ENCODE data around the gene TIGD6. TPM values are rescaled to one million over a fixed set of nuclear protein-coding genes. Genes with fewer than 3 reads are reported as not detected.
A peak's percentile ranks its signal among the peaks of the same experiment; 100 is the strongest.

TIGD6 gene
- total RNA-seq, 1 donor from 2014 or later = 4.1 TPM

DNA sequence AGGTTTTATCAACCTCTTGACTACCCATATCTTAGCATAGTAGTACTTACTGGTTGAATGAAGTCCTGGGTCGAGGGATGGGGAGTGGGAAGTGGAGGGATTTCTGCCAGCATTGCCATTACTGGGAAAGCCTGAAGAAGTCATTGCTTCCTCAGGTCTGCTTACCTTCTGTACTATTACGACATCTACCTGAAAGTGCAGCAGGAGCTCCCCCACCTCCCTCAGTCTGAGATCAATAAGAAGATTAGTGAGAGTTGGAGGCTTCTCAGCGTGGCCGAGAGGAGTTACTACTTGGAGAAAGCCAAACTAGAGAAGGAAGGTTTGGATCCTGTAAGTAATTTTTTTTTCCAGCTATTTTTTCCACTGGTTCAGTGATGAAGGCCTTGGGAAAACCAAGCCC lies 5.9 kb upstream of the TIGD6 start:
- peaks cover 2% of the 10 kb centered on the region for H3K36me3 ChIP-seq (ENCODE audit: control insufficient read depth, insufficient read depth, low read length)
- DNase-seq (ENCODE audit: low read depth) = no peak
- TF ChIP-seq, protein P1, sequence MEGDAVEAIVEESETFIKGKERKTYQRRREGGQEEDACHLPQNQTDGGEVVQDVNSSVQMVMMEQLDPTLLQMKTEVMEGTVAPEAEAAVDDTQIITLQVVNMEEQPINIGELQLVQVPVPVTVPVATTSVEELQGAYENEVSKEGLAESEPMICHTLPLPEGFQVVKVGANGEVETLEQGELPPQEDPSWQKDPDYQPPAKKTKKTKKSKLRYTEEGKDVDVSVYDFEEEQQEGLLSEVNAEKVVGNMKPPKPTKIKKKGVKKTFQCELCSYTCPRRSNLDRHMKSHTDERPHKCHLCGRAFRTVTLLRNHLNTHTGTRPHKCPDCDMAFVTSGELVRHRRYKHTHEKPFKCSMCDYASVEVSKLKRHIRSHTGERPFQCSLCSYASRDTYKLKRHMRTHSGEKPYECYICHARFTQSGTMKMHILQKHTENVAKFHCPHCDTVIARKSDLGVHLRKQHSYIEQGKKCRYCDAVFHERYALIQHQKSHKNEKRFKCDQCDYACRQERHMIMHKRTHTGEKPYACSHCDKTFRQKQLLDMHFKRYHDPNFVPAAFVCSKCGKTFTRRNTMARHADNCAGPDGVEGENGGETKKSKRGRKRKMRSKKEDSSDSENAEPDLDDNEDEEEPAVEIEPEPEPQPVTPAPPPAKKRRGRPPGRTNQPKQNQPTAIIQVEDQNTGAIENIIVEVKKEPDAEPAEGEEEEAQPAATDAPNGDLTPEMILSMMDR (IDR thresholded peaks at IDR 0.05; ENCODE audit: insufficient read depth, low read length, poor library complexity, severe bottlenecking) = no peak
- H3K27me3 ChIP-seq (ENCODE audit: control insufficient read depth, insufficient read depth, low read length) = no peaks in the 10 kb centered on the region
- H3K4me3 ChIP-seq (ENCODE audit: low read depth, low read length) = no peak overlapping the region

DNA sequence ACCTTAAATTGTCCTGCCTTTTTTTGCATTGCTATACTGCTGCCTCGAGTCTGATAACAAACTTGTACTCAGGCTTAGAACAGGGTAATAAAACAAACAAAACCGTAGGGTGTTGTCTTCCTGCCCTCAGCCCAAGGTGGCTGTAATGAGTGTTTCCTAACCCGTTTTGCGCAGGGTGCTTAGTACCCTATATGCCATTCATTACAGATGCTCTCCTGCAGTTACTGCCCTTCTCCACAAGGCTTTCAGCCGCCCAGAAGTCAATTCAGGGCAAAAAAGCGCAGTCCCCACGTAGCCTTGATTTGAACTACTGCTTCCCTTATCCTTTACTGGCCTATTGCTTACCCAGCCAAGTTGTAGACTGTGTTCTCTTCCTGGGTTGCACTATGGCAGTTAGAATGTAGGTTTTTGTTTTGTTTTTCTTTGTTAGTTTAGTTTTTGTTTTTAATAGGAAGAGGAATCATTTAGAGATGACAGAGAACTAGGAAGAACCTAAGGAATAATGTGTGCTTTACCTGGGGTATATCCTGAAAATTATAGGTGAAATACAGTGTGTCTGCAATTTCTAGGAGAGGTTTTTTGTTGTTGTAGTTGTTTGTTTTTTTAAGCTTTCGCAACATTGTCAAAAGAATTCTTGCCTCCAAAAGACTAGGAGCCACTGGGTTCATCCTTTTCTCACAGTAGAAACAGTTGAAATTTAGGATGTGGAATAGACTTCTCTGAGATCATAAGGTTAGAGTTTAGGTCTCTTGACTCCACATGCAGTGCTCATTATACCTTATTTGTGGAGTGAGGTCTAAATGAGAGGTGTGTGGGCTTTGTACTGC lies 1.4 kb upstream of the TIGD6 start:
- TF ChIP-seq, protein P1 (IDR thresholded peaks at IDR 0.05; ENCODE audit: insufficient read depth, low read length, poor library complexity, severe bottlenecking) = peak; percentile 63
- DNase-seq (ENCODE audit: low read depth) = no peak
- no peaks in the 10 kb centered on the region for H3K36me3 ChIP-seq (ENCODE audit: control insufficient read depth, insufficient read depth, low read length)
- H3K4me3 ChIP-seq (ENCODE audit: low read depth, low read length) = peak overlapping the region; percentile 94
- no peaks in the 10 kb centered on the region for H3K27me3 ChIP-seq (ENCODE audit: control insufficient read depth, insufficient read depth, low read length)

DNA sequence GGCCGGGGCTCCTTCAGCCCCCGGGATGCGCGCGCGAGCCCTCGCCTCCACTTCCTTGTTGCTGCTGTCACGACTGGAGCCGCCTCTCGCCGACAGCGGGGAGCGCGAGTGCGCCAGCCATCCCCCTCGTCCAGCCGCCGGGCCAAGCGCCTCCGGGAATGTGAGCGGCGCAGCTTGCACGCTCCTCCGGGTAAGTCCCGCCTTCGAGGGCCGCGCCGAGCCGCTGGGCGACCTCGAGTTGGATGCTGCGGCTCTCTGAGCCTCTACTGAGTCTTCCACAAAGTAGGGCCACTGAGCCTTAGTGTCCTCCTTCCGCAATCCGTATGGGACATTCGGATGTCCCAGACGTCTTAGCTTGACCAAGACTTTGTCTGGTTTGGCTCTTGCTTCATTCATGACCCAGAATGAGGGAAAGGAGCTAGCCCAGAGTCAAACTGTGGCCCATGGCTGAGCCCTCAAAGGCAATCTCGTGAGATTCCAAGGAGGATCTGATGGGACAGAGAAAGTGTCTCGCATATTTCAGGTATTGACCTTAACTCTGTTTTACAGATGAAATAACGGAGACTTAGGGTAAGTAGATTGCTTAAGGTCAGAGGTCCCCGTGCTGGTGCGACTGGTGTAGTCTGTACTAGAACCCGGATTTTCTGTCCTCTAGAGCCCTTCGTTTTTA lies 671 bp upstream of the TIGD6 start:
- H3K36me3 ChIP-seq (ENCODE audit: control insufficient read depth, insufficient read depth, low read length) = no peaks in the 10 kb centered on the region
- DNase-seq (ENCODE audit: low read depth) = no peak
- H3K4me3 ChIP-seq (ENCODE audit: low read depth, low read length) = peak overlapping the region; percentile 94
- TF ChIP-seq, protein P1 (IDR thresholded peaks at IDR 0.05; ENCODE audit: insufficient read depth, low read length, poor library complexity, severe bottlenecking) = no peak
- no peaks in the 10 kb centered on the region for H3K27me3 ChIP-seq (ENCODE audit: control insufficient read depth, insufficient read depth, low read length)

DNA sequence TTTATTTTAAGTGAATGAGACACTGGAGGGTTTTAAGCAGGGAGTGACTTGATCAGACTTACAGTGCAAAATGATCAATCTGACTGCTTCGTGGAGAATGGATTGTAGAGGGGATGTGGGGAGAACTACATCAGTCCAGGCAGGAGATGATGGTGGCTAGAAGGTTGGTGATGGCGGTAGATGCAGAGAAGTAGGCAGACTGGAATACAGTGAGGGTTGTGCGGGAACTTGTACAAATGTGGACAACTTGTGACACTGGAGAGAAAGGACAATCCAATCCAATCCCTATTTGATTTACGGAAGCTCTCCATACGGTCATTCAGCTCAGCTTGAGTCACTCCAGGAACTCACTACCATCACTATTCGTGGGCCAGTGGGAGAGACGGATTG lies 593 bp downstream of the TIGD6 start:
- Histone ChIP-seq H3K4me3 (ENCODE audit: low read depth, low read length) (peak overlapping the region; percentile 94), H3K36me3 (ENCODE audit: control insufficient read depth, insufficient read depth, low read length) (no peaks in the 10 kb centered on the region), H3K27me3 (ENCODE audit: control insufficient read depth, insufficient read depth, low read length) (no peaks in the 10 kb centered on the region)
- TF ChIP-seq, protein P1 (IDR thresholded peaks at IDR 0.05; ENCODE audit: insufficient read depth, low read length, poor library complexity, severe bottlenecking) = no peak
- DNase-seq (ENCODE audit: low read depth) = no peak

DNA sequence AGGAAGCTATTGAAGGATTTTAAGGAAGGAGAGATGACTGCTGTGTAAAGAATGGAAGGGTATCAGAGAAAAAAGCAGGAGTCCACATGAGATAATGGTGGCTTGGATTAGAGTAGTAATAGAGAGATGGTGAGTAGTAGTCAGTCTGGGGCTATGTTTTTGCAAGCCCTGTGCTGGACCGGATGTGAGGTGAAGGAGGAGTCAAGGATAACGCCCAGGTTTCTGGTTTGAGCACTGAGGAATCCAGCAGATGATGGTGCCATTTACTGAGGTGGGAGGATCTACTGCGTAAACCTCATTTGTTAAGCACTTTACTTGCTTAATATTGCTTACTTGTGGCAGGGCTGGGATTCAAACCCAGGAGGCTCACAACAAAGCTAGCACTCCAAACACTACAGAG lies 1.1 kb downstream of the TIGD6 start:
- no peak for DNase-seq (ENCODE audit: low read depth)

More for the DNA sequence above, 1.1 kb downstream of the TIGD6 start:
- Histone ChIP-seq H3K36me3 (ENCODE audit: control insufficient read depth, insufficient read depth, low read length) (no peaks in the 10 kb centered on the region), H3K4me3 (ENCODE audit: low read depth, low read length) (peak overlapping the region; percentile 94), H3K27me3 (ENCODE audit: control insufficient read depth, insufficient read depth, low read length) (no peaks in the 10 kb centered on the region)
- TF ChIP-seq, protein P1 (IDR thresholded peaks at IDR 0.05; ENCODE audit: insufficient read depth, low read length, poor library complexity, severe bottlenecking) = no peak
